ENCODE measurements around the gene RNF144A.

RNF144A gene

GRCh38 chr2:6948677-6949351, 31.6 kb downstream of the RNF144A start:
- DNase-seq (ENCODE audit: low read depth): no peak

GRCh38 chr2:6951046-6951445, 33.8 kb downstream of the RNF144A start:
- DNase-seq (ENCODE audit: low read depth): no peak

DNA sequence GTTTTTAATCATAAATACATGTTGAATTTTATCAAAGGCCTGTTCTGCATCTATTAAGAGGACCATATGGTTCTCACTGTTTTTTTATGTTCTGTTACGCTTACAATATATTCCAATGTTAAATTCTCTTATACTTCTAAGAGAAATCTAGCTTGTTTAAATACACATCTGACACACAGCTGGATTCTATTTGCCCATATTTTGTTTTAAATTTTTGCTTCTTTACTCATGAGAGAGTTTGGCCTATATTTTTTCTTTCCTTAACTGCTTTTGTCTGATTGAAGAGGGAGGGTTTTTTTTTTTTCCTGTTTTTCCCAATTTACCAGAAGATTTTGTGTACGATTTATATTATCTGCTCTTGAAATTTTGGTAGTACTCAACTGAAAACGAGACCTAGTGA, 34.9 kb downstream of the RNF144A start:
- DNase-seq (ENCODE audit: low read depth): no peak

DNA sequence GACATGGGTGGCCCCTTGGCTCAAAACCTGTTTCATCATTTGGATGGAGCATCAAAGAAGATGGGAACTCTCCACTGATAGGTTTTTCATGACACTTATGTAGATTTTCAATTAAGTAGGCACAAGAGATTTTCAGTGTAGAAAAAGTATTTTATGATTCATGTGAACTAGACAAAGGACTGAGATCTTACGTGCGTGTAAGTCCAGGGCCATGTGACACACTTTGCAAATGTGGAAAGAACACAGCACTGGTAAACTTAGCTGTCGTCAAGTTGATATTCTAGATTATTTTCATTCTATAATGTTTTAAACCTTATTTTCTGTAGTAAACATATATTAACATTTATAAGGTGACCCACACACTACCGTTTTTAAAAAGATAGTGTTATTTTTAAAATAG, 37.4 kb downstream of the RNF144A start:
- no peak for DNase-seq (ENCODE audit: low read depth)

DNA sequence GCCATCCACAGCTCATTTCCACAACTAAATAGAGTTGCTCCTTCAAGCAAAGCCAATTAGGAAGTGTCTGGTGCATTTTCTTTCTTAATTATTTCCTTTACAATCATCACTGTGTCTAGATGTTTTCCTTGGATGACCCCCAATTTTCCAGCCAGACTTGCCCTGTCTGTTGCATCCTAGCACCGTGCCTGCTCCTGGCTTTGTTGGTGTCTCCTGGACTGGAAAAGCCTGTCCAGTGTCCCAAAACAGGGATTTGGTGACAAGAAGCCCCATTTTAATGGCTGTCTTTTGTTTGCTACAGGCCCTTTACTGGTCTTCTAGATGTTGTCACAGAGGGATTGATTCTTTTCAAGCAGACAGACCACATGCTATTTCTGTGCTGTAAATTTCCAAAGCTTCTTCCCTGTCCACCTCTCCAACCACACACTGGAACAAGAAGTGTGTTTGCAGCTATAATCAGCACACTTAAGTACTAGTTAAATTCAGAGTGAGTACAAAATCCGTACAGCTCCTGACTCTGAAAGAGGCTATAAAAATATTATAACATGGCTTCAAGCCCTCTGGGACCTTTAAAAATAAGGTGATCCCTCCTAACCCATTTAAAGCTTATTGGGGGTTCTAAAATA, 38.4 kb downstream of the RNF144A start:
- DNase-seq (ENCODE audit: low read depth): no peak

DNA sequence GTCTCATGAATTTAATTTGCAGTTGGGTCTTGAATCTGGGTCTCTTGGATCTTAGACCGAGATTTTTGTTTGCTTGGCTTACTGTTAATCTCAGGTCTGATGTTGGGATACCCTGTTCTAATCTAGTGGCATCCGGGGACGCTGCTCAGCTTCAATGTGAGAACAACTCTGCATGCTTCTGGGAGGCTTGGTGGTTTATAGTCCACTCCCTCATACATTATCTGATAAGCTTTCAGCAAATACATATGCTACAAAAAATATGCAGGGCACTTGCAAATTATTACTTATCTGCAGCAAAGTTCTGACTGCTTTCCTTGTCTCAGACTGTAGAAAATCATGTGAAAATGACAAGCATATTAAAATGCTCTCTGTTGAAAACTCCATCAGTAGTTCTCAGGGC, 39.4 kb downstream of the RNF144A start:
- no peak for DNase-seq (ENCODE audit: low read depth)

DNA sequence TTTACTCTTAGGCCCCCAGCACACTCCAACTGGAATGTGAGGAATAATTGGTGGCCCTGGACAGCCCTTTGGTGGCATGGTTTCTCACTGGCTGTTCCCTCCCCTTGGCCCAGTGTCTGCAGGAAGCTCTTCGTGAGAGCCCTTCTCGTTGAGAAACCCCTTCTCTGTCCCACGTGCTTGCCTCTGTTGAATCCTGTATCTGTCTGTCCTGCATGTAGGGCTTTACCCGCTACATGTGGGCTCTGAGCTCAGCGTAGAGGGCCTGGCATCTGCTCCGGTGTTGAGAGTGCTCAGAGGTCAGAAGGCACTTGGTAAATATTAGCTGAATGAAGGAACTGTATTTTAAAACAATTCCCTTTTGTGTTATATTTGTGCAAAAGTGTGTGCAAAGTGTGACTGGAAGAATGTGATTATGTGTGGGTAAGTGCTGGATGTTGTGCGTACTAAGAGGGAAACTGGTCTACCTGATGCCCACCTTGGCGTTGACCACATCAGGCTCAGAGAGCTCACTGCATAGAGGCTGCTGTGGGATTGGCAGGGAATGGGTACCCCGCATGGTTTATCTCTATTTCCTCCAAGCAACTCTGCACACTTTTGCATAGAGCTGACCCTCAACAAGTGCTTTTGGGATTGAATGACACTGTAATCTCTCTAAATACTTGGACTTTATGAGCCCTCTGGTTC, 40.0 kb downstream of the RNF144A start:
- DNase-seq (ENCODE audit: low read depth): no peak

GRCh38 chr2:6957910-6958615, 40.9 kb downstream of the RNF144A start:
- no peak for DNase-seq (ENCODE audit: low read depth)

DNA sequence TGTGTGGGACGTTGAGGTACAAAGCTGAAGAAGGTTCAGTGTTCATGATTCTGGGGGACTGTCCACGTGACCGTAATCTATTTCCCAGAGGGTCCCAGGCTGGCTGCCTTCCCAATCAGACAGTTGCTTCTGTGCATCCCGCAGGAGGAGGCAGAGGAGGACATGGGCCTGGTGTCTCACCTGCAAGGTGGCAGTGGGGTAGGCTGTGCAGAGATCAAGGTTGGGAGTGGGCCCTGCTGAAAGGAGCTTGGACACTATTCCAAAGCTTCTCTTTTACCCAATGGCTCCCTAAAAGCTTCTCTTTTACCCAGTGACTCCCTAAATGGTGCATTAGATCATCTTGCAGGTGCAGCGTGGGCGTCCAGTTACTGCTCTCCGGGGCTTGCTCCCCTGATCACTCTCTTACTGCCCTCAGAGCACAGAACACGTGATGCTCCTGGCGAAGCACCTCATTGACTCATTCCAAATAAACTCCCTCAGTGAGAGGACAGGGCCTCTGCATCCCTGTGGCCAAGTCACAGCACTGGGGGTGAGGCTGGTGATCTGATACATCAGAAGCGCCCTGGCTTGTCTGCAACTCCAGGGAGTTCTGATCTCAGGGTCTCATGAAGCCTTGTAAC, 41.5 kb downstream of the RNF144A start:
- DNase-seq (ENCODE audit: low read depth): no peak

GRCh38 chr2:6959751-6960150, 42.5 kb downstream of the RNF144A start:
- no peak for DNase-seq (ENCODE audit: low read depth)

DNA sequence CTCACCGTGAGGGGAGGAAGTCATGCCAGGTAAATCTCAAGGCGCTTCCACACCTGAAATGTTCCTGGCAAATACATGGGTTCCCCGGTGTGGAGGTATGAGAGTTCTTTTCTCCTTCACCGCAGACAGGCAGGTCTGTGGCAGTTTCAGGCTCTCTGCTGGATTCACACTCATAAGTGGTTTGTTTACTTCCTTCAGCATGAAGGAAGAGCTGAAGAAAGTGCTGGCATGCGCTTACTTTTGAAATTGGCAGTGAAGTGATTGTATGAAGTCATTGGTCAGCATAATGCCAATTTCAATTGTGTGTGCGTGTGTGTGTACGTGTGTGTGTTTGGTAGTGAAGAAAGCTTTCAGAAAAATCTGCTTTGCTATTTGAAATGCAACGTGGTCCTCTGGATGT, 43.4 kb downstream of the RNF144A start:
- no peak for DNase-seq (ENCODE audit: low read depth)

GRCh38 chr2:6963727-6964126, 46.5 kb downstream of the RNF144A start:
- no peak for DNase-seq (ENCODE audit: low read depth)

DNA sequence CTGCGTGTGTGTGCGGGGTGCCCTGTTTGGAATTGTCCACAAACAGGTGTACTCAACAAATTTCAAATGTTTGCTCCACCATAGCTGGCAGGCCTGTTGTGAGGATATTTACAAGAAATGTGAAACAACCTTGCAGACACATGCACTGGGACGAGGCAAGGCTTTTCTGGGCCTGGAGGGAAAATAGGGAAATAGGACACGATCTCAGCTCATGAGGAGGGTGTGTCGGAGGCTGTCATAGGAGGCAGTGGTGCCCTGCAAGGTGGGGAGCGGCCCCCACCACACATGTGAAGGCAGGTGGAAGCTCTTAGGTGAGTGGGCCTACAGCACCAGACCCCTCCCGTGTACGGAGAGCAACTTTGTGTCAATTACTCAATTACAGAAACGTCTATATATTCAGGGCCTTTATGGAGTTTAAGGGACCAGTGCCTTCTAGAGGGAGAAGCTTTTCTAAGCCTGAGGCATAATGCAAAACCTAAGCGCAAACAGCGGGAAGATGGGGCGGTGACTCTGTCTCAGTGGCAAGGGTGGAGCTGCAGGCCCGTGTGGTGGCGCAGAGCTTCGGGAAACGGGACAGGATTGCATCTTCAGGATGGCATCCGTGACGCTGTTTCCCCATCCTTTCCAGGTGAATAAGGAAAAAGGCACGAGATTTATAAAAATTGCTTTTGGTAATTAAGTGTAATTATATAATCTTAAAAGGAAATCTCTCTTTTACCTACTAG, 48.0 kb downstream of the RNF144A start:
- no peak for DNase-seq (ENCODE audit: low read depth)

GRCh38 chr2:6966446-6966940, 49.3 kb downstream of the RNF144A start:
- no peak for DNase-seq (ENCODE audit: low read depth)

DNA sequence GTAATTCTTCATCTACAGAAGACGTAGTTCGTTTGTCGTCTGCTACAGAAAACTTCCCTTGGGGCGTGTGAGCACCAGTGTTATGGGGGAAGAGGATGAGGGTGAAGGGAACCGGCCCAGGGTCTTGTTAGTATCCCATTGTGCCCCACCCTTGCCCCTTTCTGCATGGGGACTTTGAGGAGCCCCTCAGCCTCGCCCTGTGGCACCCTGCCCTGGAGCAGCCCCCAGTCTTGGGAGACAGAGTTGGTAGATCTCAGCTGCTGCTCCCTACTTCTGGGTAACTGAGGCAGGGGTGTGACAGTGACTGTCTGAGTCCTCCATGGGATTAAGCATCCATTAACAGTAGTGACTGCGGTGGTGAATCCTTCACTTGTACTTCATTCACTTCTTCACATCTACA, 50.1 kb downstream of the RNF144A start:
- DNase-seq (ENCODE audit: low read depth): no peak

GRCh38 chr2:6968319-6969100, 51.3 kb downstream of the RNF144A start:
- DNase-seq (ENCODE audit: low read depth): no peak

DNA sequence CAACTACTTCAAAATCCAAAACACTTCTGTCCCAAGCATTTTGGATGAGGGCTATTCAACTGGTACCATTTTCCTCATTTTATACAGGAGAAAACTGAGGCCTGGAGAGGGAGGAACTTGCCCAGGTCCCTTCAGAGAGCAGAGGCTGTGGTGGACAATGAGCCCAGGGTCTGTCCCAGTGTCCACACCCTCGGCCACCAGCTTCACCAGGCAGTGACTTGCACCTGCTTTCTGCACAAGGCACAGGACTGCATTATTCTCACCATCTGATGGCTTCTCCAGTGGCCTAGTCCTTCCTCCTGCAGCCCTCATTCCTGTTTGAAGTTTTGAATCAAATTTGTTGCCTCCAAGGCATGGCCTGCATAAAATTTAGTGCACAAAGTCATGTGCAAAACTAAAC, 53.3 kb downstream of the RNF144A start:
- DNase-seq (ENCODE audit: low read depth): no peak

DNA sequence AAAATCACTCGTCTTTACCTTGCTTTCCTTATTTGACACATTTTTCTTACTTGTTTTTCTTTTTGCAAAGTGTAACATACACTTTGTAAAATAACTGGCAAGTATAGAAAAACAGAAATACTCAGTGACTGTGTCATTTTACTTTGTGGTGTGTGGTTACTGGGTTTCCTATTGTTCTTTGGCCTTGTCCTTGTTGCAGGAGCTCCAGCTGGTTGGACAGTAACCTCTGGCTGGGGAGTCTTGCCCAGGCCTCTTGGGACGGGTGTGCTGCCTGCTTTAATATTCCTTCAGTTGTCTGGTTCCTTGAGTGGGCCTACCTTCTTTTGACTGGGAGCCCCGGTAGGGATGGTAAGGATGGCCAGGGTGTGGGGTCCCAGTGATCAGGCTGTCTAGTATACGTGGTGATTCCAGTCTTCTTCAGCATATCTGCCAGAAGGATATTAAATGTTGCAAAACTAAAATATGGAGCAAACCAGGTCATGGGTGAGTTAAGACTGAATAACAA, 53.8 kb downstream of the RNF144A start:
- no peak for DNase-seq (ENCODE audit: low read depth)

GRCh38 chr2:6971502-6971901, 54.3 kb downstream of the RNF144A start:
- no peak for DNase-seq (ENCODE audit: low read depth)

DNA sequence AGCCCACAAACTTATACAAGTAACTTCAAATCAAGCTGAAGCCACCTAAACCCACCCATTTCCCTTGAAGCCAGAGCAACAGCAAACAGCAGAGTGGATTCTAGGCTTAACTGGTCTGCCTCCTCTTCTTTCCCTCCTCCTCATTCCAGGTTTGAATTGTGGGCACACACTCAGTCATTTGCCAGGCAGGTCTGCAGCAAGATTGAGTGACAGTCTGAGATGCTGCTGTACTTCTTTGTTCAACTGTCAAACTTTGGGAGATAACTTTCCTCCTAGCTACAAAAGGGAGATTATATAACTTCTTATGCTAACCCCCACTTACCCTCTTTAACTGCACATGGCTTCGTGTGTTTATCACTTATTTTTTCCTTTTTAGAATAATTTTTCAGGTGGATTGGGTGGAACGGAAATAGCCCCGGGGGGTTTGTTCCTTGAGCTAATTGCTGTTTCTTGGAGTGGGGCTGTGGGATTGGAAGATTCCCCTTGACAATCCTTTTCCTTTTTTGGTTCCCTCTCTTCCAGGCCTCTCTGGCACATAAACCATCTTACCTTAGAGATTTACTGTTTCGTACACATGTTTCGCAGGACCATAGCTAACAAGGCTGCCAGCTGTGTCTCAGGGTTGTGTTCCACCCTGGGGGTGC, 55.0 kb downstream of the RNF144A start:
- DNase-seq (ENCODE audit: low read depth): no peak
